GM21390 (cell line): Measurements from ENCODE around the gene B3GALNT2.

Experiments
- ATAC-seq: cut with Tn5 transposase; IDR thresholded peaks from one replicate; pipeline ENCODE4 v1.9.1; 2021; ENCODE audit not compliant: unreplicated experiment

The B3GALNT2 gene

GRCh38 chr1:235411489-235412486 lies 92.5 kb downstream of the B3GALNT2 start:
- ATAC-seq = no peak

GRCh38 chr1:235410467-235410866 lies 93.8 kb downstream of the B3GALNT2 start:
- no peak for ATAC-seq

GRCh38 chr1:235409042-235409820 lies 95.0 kb downstream of the B3GALNT2 start:
- no peak for ATAC-seq

GRCh38 chr1:235408503-235408960 lies 95.7 kb downstream of the B3GALNT2 start:
- ATAC-seq = no peak

GRCh38 chr1:235407419-235407818 lies 96.8 kb downstream of the B3GALNT2 start:
- ATAC-seq = no peak

- ATAC-seq = no peak
These were observed 100.1 kb downstream of the B3GALNT2 start for GRCh38 chr1:235404190-235404589.

GRCh38 chr1:235403593-235403992 lies 100.7 kb downstream of the B3GALNT2 start:
- no peak for ATAC-seq

GRCh38 chr1:235402457-235403200 lies 101.6 kb downstream of the B3GALNT2 start:
- no peak for ATAC-seq

- no peak for ATAC-seq
These were observed 103.0 kb downstream of the B3GALNT2 start for GRCh38 chr1:235401251-235401650.
